HCT116 (cell line): ENCODE results near the gene USP2. TPM values are rescaled to one million over a fixed set of nuclear protein-coding genes. Genes with fewer than 3 reads are reported as not detected.

Experiments used
- ATAC-seq: fragments of 200-7000 bp; cut with Tn5 transposase; 2 replicates; pipeline ENCODE4 v1.9.1; 2020; ENCODE audit warnings: mild to moderate bottlenecking, moderate library complexity
- BruUV-seq: library from RNA; stranded (reverse); fragments of 400-500 nt; replicated peaks from 2 replicates; lab custom pipeline; 2021; lab: Mats Ljungman, UMichigan
- CTCF ChIA-PET: fragments of 300-600 bp; sonication (Branson Sonifier 250); formaldehyde crosslinking; loops from one replicate; lab custom pipeline; 2021; ENCODE audit warnings: antibody characterized with exemption; lab: Charles Lee
- POLR2A ChIA-PET: fragments of 300-600, 350-600 bp; sonication (Branson Sonifier 250); formaldehyde crosslinking; loops from one replicate; lab custom pipeline; 2021; ENCODE audit warnings: antibody characterized with exemption; lab: Charles Lee
- RAD21 ChIA-PET, 2 experiments: fragments of 300-600 bp; sonication (Branson Sonifier 250); formaldehyde crosslinking; loops; one replicate each; lab custom pipeline; 2023; ENCODE audit warnings: low total read pairs in 2 of 2; ENCODE audit not compliant: uncharacterized antibody in 2 of 2, unreplicated experiment in 2 of 2, low non-redundant PET in 1 of 2; lab: Charles Lee
- DNase-seq: peaks from one replicate; pipeline ENCODE4 v3.0.0-alpha.2; 2010; ENCODE audit warnings: low read depth, low spot score
- H2AFZ ChIP-seq: fragments of 200-600 bp; shearing (Covaris generic), sonication (generic); 2 replicates; pipeline ENCODE4 v1.6.1; 2017; ENCODE audit warnings: low read depth, mixed run types, mixed read lengths, antibody characterized with exemption, low read length; ENCODE audit not compliant: poor library complexity, severe bottlenecking
- H3K27ac ChIP-seq: 2 replicates; pipeline ENCODE4 v1.5.1; 2012; ENCODE audit warnings: low read depth, low read length
- H3K27me3 ChIP-seq: fragments of 200-600 bp; sonication (generic); 2 replicates; pipeline ENCODE4 v1.6.1; 2016; ENCODE audit warnings: mixed run types, low read length, mixed read lengths; ENCODE audit not compliant: insufficient read depth
- H3K36me3 ChIP-seq, 2 experiments: fragments of 200-500 bp in 1 of 2; fragments of 200-600 bp in 1 of 2; sonication (Bioruptor generic) in 1 of 2; sonication (generic) in 1 of 2; 2 replicates each; pipeline versions ENCODE4 v1.5.1 to v1.6.1; 2014 to 2016; ENCODE audit warnings: low read length in 2 of 2, inconsistent platforms in 1 of 2, mixed read lengths in 1 of 2, mixed run types in 1 of 2; ENCODE audit not compliant: insufficient read depth in 2 of 2, control insufficient read depth in 1 of 2
- H3K4me1 ChIP-seq, 2 experiments: fragments of 200-600 bp in 1 of 2; sonication (generic) in 1 of 2; 2 replicates each; pipeline versions ENCODE4 v1.5.1 to v1.6.1; 2012 to 2017; ENCODE audit warnings: low read length in 2 of 2, inconsistent platforms in 1 of 2, mild to moderate bottlenecking in 1 of 2, mixed read lengths in 1 of 2, mixed run types in 1 of 2, moderate library complexity in 1 of 2; ENCODE audit not compliant: insufficient read depth in 2 of 2, control insufficient read depth in 1 of 2
- H3K4me2 ChIP-seq: fragments of 200-600 bp; sonication (generic); 2 replicates; pipeline ENCODE4 v1.6.1; 2017; ENCODE audit warnings: mixed run types, low read length, mixed read lengths
- H3K4me3 ChIP-seq, 2 experiments: fragments of 200-600 bp in 1 of 2; sonication (generic) in 1 of 2; replicated peaks in 1 of 2; 2 replicates each; pipeline ENCODE4 v1.5.1; 2011 to 2016; ENCODE audit warnings: low read length in 2 of 2, control low read depth in 1 of 2, low read depth in 1 of 2, mild to moderate bottlenecking in 1 of 2, mixed read lengths in 1 of 2, mixed run types in 1 of 2
- H3K79me2 ChIP-seq: fragments of 200-600 bp; sonication (generic); 2 replicates; pipeline ENCODE4 v1.6.1; 2017; ENCODE audit warnings: mild to moderate bottlenecking, mixed run types, low read length, moderate library complexity, mixed read lengths; ENCODE audit not compliant: insufficient read depth
- H3K9ac ChIP-seq: fragments of 200-600 bp; sonication (generic); 2 replicates; pipeline ENCODE4 v1.6.1; 2016; ENCODE audit warnings: low read length, mixed read lengths
- H3K9me2 ChIP-seq: fragments of 200-600 bp; sonication (generic), shearing (Covaris generic); 2 replicates; pipeline ENCODE4 v1.6.1; 2017; ENCODE audit warnings: mixed run types, mild to moderate bottlenecking, moderate library complexity; ENCODE audit not compliant: insufficient read depth
- H3K9me3 ChIP-seq, 2 experiments: fragments of 200-500 bp in 1 of 2; fragments of 200-600 bp in 1 of 2; sonication (Bioruptor generic) in 1 of 2; sonication (generic) in 1 of 2; 2 replicates each; pipeline ENCODE4 v1.6.1; 2014 to 2017; ENCODE audit warnings: low read length in 2 of 2, mixed read lengths in 2 of 2, inconsistent platforms in 1 of 2, low read depth in 1 of 2, mild to moderate bottlenecking in 1 of 2, mixed run types in 1 of 2, moderate library complexity in 1 of 2; ENCODE audit not compliant: control insufficient read depth in 1 of 2, insufficient read depth in 1 of 2
- H4K20me1 ChIP-seq: fragments of 200-600 bp; sonication (generic), shearing (Covaris generic); 2 replicates; pipeline ENCODE4 v1.6.1; 2017; ENCODE audit warnings: mixed run types, mild to moderate bottlenecking, moderate library complexity; ENCODE audit not compliant: insufficient read depth
- CBX3 ChIP-seq: IDR thresholded peaks from 2 replicates; pipeline ENCODE4 v1.6.1; 2012; ENCODE audit warnings: low read depth
- CEBPB ChIP-seq: IDR thresholded peaks from 2 replicates; pipeline ENCODE4 v1.6.1; 2012; ENCODE audit warnings: low read depth
- CTCF ChIP-seq, 3 experiments: fragments of 200-600 bp in 1 of 3; sonication (generic) in 1 of 3; IDR thresholded peaks in 2 of 3; conservative IDR thresholded peaks in 1 of 3; 2 replicates each; pipeline ENCODE4 v1.5.1; 2012 to 2017; ENCODE audit warnings: low read depth in 2 of 3, low read length in 2 of 3, antibody characterized with exemption in 1 of 3, borderline replicate concordance in 1 of 3, control low read depth in 1 of 3, mild to moderate bottlenecking in 1 of 3, mixed read lengths in 1 of 3, mixed run types in 1 of 3, moderate library complexity in 1 of 3; ENCODE audit not compliant: insufficient read depth in 1 of 3
- ELF1 ChIP-seq: IDR thresholded peaks from 2 replicates; pipeline ENCODE4 v1.6.1; 2012; ENCODE audit warnings: low read depth, borderline replicate concordance
- EZH2 ChIP-seq: fragments of 200-600 bp; sonication (generic); IDR thresholded peaks from 2 replicates; pipeline ENCODE4 v1.6.1; 2017; ENCODE audit warnings: antibody characterized with exemption, mixed run types
- EZH2phosphoT487 ChIP-seq: fragments of 200-600 bp; IDR thresholded peaks from 2 replicates; pipeline ENCODE4 v1.6.1; 2018; ENCODE audit warnings: antibody characterized with exemption, borderline replicate concordance
- POLR2AphosphoS5 ChIP-seq: IDR thresholded peaks from 2 replicates; pipeline ENCODE4 v1.6.1; 2011; ENCODE audit warnings: mild to moderate bottlenecking, low read depth, low read length, moderate library complexity
- SP1 ChIP-seq: IDR thresholded peaks from 2 replicates; pipeline ENCODE4 v1.6.1; 2012; ENCODE audit warnings: low read depth
- SRF ChIP-seq: IDR thresholded peaks from 2 replicates; pipeline ENCODE4 v1.6.1; 2012; ENCODE audit warnings: low read depth
- TCF7L2 ChIP-seq: IDR thresholded peaks from 2 replicates; pipeline ENCODE4 v1.7.0; 2011; ENCODE audit warnings: borderline replicate concordance, inconsistent platforms; ENCODE audit not compliant: insufficient read depth, insufficient read length; ENCODE audit errors: extremely low read depth
- YY1 ChIP-seq: IDR thresholded peaks from 2 replicates; pipeline ENCODE4 v1.6.1; 2011; ENCODE audit warnings: low read length, low read depth, moderate library complexity, mild to moderate bottlenecking; ENCODE audit not compliant: insufficient replicate concordance; ENCODE audit errors: extremely low read depth
- ZFX ChIP-seq: fragments of 450-650 bp; IDR thresholded peaks from 2 replicates; pipeline ENCODE4 v1.6.1; 2017
- intact Hi-C: fragments of 100-400 bp; cut with micrococcal nuclease; formaldehyde crosslinking; loops from 2 replicates; pipeline ENCODE4 v1.10.0; 2022
- total RNA-seq: library from RNA; stranded (reverse); gene quantifications from one replicate; pipeline ENCODE4 v1.2.1, GENCODE V29; 2021; ENCODE audit not compliant: unreplicated experiment

USP2 gene
- total RNA-seq, 1 experiment from 2014 or later = 5.0 TPM

GRCh38 chr11:119418759-119419158, 37.3 kb upstream of the USP2 start:
- H3K36me3 ChIP-seq = no peaks in the 10 kb centered on the region
- H4K20me1 ChIP-seq = no peaks in the 10 kb centered on the region
- BruUV-seq = no TSS peak
- H3K9me2 ChIP-seq = no peaks in the 10 kb centered on the region
- no peaks in the 10 kb centered on the region for H3K79me2 ChIP-seq
- no peak for TF ChIP-seq CTCF (IDR thresholded peaks at IDR 0.05 in 2 of 3, conservative IDR thresholded peaks at IDR 0.05 in 1 of 3; ENCODE audit: borderline replicate concordance in 1 of 3, insufficient read depth in 1 of 3, low read depth in 2 of 3, low read length in 2 of 3)
- TF ChIP-seq POLR2AphosphoS5 = no peak
- intact Hi-C loops = no loop called here
- ChIA-PET POLR2A (no interaction called here), RAD21 (no interaction called here), CTCF (no interaction called here)
- no peak overlapping the region for H3K9ac ChIP-seq
- no peak overlapping the region for H3K27ac ChIP-seq
- no peak overlapping the region for H3K4me3 ChIP-seq
- no peak overlapping the region for H2AFZ ChIP-seq
- peaks cover 2 to 11% of the 10 kb centered on the region in 2 experiments; a peak in 3 of 4 replicates for H3K4me1 ChIP-seq
- DNase-seq (no peak), ATAC-seq (no peak)
- H3K27me3 ChIP-seq = no peaks in the 10 kb centered on the region
- no peak overlapping the region for H3K4me2 ChIP-seq
- H3K9me3 ChIP-seq = no peaks in the 10 kb centered on the region

- H3K4me1 ChIP-seq = peaks cover 2 to 11% of the 10 kb centered on the region in 2 experiments; a peak in 3 of 4 replicates
- H3K9ac ChIP-seq = no peak overlapping the region
- ChIA-PET CTCF (no interaction called here), POLR2A (no interaction called here), RAD21 (no interaction called here)
- intact Hi-C loops = no loop called here
- no peak for ATAC-seq
- no peak overlapping the region for H3K4me3 ChIP-seq
- no peak overlapping the region for H3K4me2 ChIP-seq
- no TSS peak for BruUV-seq
- no peaks in the 10 kb centered on the region for H3K36me3 ChIP-seq
- no peaks in the 10 kb centered on the region for H3K9me2 ChIP-seq
- no peak for DNase-seq
- H2AFZ ChIP-seq = no peak overlapping the region
- no peaks in the 10 kb centered on the region for H3K9me3 ChIP-seq
- no peak overlapping the region for H3K27ac ChIP-seq
- H3K27me3 ChIP-seq = no peaks in the 10 kb centered on the region
- no peaks in the 10 kb centered on the region for H3K79me2 ChIP-seq
- H4K20me1 ChIP-seq = no peaks in the 10 kb centered on the region
- TF ChIP-seq CTCF (IDR thresholded peaks at IDR 0.05 in 2 of 3, conservative IDR thresholded peaks at IDR 0.05 in 1 of 3; ENCODE audit: borderline replicate concordance in 1 of 3, insufficient read depth in 1 of 3, low read depth in 2 of 3, low read length in 2 of 3) (no peak), ELF1 (no peak), TCF7L2 (no peak), CEBPB (no peak), SRF (no peak), EZH2phosphoT487 (no peak), ZFX (no peak), SP1 (no peak), EZH2 (no peak), YY1 (no peak), CBX3 (no peak)
Measured at GRCh38 chr11:119417726-119418540, 36.4 kb upstream of the USP2 start.
